ENCODE data around the gene ELFN2.
"Not testable (repeated sequence)": the region's sequence is repeated elsewhere in the genome, so short reads cannot be mapped to it uniquely, and the experiment has no call there.

The ELFN2 gene, protein sequence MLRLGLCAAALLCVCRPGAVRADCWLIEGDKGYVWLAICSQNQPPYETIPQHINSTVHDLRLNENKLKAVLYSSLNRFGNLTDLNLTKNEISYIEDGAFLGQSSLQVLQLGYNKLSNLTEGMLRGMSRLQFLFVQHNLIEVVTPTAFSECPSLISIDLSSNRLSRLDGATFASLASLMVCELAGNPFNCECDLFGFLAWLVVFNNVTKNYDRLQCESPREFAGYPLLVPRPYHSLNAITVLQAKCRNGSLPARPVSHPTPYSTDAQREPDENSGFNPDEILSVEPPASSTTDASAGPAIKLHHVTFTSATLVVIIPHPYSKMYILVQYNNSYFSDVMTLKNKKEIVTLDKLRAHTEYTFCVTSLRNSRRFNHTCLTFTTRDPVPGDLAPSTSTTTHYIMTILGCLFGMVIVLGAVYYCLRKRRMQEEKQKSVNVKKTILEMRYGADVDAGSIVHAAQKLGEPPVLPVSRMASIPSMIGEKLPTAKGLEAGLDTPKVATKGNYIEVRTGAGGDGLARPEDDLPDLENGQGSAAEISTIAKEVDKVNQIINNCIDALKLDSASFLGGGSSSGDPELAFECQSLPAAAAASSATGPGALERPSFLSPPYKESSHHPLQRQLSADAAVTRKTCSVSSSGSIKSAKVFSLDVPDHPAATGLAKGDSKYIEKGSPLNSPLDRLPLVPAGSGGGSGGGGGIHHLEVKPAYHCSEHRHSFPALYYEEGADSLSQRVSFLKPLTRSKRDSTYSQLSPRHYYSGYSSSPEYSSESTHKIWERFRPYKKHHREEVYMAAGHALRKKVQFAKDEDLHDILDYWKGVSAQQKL

DNA sequence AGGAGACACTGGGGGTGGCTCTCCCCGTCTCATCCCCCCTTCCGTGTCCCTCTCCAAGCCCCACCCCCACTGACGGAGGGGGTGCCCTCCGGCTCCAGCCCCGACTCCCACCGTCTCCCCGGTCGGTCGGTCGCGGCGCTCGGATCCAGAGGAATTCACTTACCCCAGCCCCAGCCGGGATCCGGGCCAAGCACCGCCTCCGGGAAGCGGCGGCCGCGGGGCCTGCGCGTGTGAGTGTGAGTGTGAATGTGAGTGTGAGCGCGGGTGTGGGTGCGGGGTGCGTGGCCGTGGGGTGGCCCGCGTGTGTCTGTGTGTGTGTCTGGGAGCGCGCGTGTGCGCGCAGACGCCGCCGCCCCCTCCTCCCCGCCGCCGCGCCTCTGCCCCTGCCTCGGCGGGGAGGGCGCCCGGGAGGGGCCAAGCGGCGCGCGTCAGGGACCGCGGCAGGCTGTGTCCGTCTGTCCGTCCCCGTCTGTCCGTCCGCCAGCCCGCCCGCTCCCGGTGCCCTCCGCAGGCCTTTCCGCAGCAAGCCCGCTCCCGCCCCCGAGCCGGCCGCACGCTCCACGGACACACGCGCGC, at the start of gene ELFN2:
Gene ELFN2, minus strand, starts transcription at position 345 of the 576 bp plus-strand sequence. CDS start 51,945 bp downstream, outside the sequence.
- no peak for DNase-seq

DNA sequence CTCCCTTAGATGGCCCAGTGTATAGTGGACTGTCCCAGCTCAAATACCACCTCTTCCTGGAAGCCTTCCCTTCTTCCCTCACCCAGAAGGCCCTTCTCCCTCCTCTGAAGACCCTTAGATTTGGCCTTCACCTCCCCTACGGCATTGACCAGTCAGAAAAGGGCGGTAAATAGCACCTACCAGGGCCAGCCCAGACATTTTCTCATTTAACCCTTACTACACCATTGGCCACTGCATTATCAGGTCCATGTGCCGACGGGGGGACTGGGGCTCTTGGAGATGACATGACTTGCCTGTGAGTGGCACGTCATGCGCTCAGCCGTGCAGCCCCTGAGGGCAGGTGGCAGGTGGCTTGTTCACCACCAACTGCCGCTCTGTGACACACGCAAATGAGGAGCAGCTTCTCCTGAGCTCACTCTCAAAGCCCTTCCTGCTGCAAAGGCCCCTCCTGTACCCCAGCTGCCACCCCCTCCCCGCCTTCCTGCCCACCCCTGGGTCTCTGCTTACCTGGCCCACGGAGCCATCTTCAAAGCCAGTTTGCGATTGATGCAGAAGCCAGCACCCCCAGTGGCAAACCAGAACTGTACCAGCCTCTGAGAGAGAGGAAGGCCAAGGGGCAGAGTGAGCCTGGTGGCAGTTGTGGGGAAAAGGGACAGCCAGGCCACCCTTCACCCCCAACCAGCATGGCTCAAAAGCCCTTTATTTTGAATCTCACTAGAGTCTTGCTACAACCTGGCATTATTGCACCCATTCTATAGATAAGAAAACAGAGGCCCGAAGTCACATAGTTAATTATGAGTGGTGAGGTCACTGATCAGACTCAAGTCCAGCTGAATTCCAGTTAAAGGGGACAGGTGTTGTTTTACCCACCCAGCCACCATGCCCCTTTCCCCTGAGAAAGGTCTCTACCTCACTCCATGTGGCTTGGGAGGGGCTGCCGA, 49.4 kb upstream of the ELFN2 start:
- DNase-seq = no peak

DNA sequence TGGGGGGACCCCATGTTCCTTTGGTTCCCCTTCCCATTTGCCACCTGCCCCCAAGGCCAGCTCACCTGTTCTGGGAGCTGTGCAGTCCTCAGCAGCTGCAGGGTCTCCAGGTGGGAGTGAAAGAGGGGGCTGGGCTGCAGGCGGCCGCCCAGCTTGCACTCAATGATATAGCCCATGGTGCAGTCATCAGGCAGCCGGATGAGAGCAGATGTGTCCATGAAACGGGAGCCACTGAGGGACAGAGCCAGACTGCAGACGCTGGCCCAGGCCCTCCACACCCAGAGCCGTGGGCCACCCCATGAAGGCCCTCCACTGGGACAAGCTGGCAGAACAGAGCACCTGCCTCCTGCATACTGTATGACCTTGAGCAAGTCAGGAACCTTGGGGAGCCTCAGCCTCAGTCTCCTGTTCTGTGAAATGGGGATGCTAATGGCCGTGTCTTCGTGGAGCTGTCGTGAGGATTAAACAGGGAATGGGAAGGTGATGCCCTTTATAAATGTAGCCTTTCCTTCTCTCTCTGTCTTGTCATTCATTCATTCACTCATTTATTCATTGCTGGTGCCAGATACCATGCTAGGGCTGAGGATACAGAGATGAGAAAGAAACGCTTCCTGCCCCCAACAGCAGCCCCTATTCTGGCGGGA, 47.3 kb upstream of the ELFN2 start:
- no peak for DNase-seq

- DNase-seq = no peak
These were observed 46.2 kb upstream of the ELFN2 start for GRCh38 chr22:37473437-37473946.

- DNase-seq = peak; percentile 30
These were observed 45.2 kb upstream of the ELFN2 start for GRCh38 chr22:37472418-37473006.

- DNase-seq = no peak
These were observed 44.6 kb upstream of the ELFN2 start for GRCh38 chr22:37471727-37472417.

DNA sequence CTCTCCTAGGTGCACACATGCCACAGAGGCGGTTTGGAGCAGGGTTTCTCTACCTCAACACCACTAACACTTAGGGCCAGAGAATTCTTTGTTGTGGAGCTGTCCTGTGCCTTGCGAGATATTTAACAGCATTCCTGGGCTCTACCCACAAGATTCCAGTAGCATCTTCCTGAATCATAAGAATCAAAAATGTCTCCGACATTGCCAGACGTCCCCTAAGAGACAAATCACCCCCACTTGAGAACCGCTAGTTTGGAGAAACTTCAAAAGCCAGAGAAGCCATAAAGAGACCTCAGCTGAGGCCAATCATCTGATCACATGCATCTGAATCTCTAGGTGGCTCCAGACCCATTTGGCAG, 42.8 kb upstream of the ELFN2 start:
- no peak for DNase-seq

DNA sequence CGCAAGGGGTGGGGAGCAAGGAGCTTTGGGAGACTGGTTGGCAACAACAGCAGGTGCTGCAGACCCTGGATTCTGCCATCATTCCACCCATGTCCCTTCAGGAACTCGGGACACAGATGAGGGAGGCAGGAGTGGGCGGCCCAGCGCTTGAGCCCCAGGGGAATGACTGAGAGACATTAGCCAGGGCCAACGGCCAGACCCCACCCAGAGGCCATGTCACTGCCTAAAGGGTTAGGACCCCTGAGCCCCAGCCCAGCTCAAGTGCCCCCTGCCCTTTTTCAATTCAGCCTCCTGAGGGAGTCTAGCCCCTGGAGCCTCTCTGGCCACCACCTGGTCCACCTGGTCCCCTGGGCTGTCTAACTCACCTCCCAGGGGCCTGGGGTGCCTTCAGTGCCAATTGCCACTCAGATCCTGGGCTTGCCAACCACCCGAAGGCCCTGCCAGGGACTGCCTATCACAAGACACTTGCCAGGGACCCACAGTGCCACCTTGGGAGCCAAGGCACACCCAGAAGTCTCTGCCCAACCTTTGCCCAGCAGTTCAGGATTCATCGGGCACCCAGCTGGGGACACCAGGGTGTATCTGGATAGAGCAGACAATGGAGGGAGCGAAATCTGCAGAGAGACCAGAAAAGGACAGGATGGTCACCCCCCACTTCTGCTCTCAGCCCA, 42.3 kb upstream of the ELFN2 start:
- DNase-seq = no peak

DNA sequence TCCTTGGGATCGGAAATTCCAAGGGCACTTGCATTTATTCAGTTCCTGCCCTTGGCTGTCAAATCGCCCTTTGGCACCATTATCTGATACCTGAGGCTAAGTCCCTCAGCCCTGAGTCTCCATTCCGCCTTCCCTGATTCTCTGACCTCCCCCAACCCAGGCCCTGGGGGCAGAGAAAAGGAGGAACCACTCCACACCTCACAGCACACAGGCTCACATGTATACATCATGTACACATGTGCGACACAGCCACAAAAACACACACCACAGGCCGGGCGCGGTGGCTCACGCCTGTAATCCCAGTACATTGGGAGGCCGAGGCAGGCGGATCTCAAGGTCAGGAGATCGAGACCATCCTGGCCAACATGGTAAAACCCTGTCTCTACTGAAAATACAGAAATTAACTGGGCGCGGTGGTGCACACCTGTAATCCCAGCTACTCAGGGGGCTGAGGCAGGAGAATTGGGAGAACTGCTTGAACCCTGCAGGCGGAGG, 41.0 kb upstream of the ELFN2 start:
- not testable (repeated sequence) for DNase-seq

- DNase-seq = peak; percentile 61
These were observed 40.2 kb upstream of the ELFN2 start for GRCh38 chr22:37467391-37467955.

GRCh38 chr22:37464181-37464580, 36.9 kb upstream of the ELFN2 start:
- peak; percentile 60 for DNase-seq

GRCh38 chr22:37462983-37463382, 35.7 kb upstream of the ELFN2 start:
- no peak for DNase-seq

DNA sequence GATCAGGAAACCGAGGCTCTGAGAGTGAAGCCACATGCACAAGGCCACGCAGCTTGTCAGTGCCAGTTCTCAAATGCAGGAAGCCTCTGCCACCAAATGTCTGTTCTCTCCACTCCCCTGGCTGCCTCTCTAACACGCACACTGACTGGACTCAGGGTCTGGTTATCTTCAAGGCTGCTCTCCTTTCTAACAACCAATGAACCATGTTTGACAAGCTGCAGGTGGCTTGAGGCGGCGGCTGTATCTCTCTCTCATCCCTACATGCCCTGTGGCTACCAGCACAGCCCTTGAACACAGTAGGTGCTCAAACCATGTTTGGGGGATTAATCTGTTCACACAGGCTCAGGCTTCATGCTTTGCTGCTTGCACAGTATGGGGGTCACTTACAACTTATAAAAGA, 35.2 kb upstream of the ELFN2 start:
- no peak for DNase-seq

- DNase-seq = peak; percentile 78
These were observed 34.7 kb upstream of the ELFN2 start for GRCh38 chr22:37461961-37462360.

- no peak for DNase-seq
These were observed 33.4 kb upstream of the ELFN2 start for GRCh38 chr22:37460684-37461083.

GRCh38 chr22:37459206-37459605, 31.9 kb upstream of the ELFN2 start:
- DNase-seq = peak; percentile 57

DNA sequence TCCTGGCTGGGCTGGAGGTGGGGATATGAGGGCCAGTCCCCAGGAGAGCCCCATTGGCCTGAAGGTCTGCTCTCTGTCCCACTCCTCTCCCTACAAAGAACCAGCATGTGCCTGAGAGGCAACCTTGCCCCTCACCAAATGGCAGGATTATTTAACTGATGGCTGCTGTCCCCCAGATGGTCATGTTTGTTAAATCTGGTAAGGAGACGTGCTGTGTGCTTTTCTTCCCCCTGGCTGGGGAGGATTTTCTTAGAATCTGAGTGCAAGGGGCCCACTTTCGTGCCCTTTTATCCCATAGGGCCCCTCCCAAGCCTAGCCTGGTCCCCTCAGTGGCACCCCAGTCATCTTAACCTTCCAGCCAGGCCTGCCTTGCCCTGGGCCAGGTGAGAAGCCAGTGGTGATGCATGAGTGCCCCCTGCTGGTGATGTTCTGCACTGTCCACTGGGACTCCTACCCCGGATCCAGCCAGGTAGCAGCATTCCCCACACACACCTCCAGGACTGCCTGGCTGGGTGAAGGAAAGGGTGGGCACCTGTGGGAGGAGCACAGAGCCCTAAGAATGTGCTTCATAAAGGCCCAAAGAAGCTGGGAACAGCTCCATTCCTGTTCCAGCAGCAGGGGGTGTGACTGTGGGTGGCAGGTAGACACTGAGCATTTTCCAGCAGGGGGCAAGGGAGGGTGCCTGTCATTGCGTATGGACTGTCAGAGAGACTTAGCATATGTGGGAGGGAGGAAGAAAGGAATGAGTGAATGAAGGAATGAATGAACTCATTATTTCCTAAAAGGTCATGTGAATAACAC, 30.0 kb upstream of the ELFN2 start:
- peak; percentile 52 for DNase-seq

DNA sequence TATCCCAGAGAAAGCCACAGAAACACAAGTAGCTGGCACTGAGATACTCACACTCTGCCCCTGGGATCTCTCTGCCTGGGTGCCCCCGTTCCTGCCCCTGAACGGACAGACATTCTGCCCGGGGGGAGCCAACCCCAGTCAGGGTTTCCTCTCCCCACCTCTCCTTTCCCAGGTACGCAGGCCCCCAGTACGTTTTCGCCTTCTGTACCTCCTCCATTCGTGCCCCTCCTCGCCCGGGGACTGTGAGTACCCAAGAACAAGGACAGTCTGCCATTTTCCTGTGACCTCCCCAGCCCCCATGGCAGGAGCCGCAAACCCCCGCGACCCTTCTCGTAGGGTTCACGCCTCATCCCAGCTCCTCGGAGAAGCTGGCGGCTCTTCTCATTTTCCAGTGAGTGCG, 29.1 kb upstream of the ELFN2 start:
- DNase-seq = no peak

- DNase-seq = no peak
These were observed 28.6 kb upstream of the ELFN2 start for GRCh38 chr22:37455896-37456295.

All from NCI-H1694 (cell line).